Peyer's patch (tissue), 4 donors: ENCODE results near the gene ZNF814.

Experiments
- POLR2A ChIP-seq, 2 donors: fragments of 450-650 bp; IDR thresholded peaks; one replicate each; pipeline ENCODE4 v1.5.1; 2017; ENCODE audit warnings: antibody characterized with exemption in 2 of 2, mild to moderate bottlenecking in 2 of 2, moderate library complexity in 2 of 2
- TF ChIP-seq, protein P1 (sequence below), 6 experiments: fragments of 450-650 bp in 4 of 6; fragments of 200-600 bp in 2 of 6; sonication (generic) in 1 of 6; IDR thresholded peaks; one replicate each; pipeline ENCODE4 v1.5.1; 2017 to 2019; ENCODE audit warnings: antibody characterized with exemption in 6 of 6, mild to moderate bottlenecking in 3 of 6, moderate library complexity in 1 of 6

DNA sequence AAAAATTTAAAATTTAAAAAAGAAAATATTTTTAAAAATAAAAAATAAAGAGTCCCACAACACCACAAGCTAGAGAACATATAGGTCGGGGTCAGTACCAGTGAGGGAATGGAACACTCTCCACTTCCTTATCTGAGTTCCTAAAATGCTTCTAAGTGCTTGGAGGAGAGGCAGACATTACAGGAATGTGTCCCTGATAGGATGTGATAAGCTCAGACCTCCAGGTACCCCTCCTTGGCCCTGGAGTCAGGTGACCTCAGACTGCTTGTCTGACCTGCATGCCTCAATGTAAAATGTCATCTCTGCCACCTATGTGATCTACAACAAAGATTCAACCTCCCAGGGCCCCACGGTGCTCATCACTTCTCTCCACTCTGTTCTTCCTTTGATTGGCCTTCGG lies 2.8 kb downstream of the ZNF814 start:
- TF ChIP-seq, protein P1, sequence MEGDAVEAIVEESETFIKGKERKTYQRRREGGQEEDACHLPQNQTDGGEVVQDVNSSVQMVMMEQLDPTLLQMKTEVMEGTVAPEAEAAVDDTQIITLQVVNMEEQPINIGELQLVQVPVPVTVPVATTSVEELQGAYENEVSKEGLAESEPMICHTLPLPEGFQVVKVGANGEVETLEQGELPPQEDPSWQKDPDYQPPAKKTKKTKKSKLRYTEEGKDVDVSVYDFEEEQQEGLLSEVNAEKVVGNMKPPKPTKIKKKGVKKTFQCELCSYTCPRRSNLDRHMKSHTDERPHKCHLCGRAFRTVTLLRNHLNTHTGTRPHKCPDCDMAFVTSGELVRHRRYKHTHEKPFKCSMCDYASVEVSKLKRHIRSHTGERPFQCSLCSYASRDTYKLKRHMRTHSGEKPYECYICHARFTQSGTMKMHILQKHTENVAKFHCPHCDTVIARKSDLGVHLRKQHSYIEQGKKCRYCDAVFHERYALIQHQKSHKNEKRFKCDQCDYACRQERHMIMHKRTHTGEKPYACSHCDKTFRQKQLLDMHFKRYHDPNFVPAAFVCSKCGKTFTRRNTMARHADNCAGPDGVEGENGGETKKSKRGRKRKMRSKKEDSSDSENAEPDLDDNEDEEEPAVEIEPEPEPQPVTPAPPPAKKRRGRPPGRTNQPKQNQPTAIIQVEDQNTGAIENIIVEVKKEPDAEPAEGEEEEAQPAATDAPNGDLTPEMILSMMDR (IDR thresholded peaks at IDR 0.05), result no peak
- no peak for TF ChIP-seq POLR2A (IDR thresholded peaks at IDR 0.05)
